PC-3 (cell line): ENCODE data around the gene FAM186B.

ENCODE experiments used
- EZH2phosphoT487 ChIP-seq: fragments of 300-600 bp; sonication (generic); IDR thresholded peaks from 2 replicates; pipeline ENCODE4 v1.6.1; 2018; ENCODE audit warnings: mild to moderate bottlenecking, antibody characterized with exemption, low read length, borderline replicate concordance
- TF ChIP-seq, protein P1 (sequence below): fragments of 300-600 bp; sonication (generic); conservative IDR thresholded peaks from 2 replicates; pipeline ENCODE4 v1.5.1; 2017; ENCODE audit warnings: antibody characterized with exemption, low read depth, mild to moderate bottlenecking, low read length

DNA sequence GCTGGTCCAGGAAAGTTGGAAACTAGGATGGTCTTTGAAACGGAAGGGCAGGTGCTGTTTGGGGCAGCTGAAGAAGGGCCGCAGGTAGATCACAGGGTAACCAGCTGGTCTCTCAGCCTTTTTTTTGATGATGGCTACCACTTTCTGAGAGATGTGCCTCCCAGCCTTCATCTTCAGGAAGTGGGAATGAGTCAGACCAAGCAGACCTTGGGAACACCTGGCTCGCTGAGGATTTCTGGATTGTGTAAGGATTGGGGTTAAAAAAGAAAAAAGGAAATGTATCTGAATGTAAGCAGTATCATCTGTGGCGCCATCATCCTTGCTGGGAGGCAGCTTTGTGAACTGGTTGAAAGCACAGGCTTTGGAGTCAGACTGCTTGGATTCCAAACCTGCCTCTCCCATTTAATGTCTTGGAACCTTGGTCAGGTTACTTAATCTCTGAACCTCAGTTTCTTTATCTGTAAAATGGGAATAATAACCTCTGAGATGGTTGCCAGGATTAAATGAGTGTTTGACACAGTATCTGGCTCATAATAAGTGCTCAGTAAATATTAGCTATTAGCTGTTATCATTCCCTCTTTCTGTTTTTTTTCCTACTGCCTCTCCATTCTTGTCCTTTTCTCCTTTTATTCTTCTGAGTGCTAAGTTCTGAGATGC, 19.6 kb upstream of the FAM186B start:
- TF ChIP-seq, protein P1, sequence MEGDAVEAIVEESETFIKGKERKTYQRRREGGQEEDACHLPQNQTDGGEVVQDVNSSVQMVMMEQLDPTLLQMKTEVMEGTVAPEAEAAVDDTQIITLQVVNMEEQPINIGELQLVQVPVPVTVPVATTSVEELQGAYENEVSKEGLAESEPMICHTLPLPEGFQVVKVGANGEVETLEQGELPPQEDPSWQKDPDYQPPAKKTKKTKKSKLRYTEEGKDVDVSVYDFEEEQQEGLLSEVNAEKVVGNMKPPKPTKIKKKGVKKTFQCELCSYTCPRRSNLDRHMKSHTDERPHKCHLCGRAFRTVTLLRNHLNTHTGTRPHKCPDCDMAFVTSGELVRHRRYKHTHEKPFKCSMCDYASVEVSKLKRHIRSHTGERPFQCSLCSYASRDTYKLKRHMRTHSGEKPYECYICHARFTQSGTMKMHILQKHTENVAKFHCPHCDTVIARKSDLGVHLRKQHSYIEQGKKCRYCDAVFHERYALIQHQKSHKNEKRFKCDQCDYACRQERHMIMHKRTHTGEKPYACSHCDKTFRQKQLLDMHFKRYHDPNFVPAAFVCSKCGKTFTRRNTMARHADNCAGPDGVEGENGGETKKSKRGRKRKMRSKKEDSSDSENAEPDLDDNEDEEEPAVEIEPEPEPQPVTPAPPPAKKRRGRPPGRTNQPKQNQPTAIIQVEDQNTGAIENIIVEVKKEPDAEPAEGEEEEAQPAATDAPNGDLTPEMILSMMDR = no peak
- no peak for TF ChIP-seq EZH2phosphoT487
